IPS-18c (cell line): Measurements from ENCODE around the gene TSHZ1.
"Not testable (repeated sequence)": the region's sequence is repeated elsewhere in the genome, so short reads cannot be mapped to it uniquely, and the experiment has no call there.

Experiments
- H3K4me3 ChIP-seq: 2 replicates; pipeline ENCODE4 v1.7.0; 2013; ENCODE audit warnings: low read depth, mild to moderate bottlenecking, low read length, moderate library complexity; ENCODE audit not compliant: insufficient read depth
- H3K9me3 ChIP-seq: one replicate; pipeline ENCODE4 v1.6.1; 2013; ENCODE audit warnings: mild to moderate bottlenecking, low read length, moderate library complexity; ENCODE audit not compliant: control insufficient read depth, insufficient read depth

TSHZ1 gene

GRCh38 chr18:75176849-75177248 lies 33.7 kb upstream of the TSHZ1 start:
- H3K4me3 ChIP-seq = no peak overlapping the region
- no peaks in the 10 kb centered on the region for H3K9me3 ChIP-seq

GRCh38 chr18:75178376-75178775 lies 32.2 kb upstream of the TSHZ1 start:
- Histone ChIP-seq H3K4me3 (no peak overlapping the region), H3K9me3 (no peaks in the 10 kb centered on the region)

GRCh38 chr18:75179819-75180600 lies 30.6 kb upstream of the TSHZ1 start:
- H3K9me3 ChIP-seq = no peaks in the 10 kb centered on the region
- no peak overlapping the region for H3K4me3 ChIP-seq

GRCh38 chr18:75183524-75183923 lies 27.1 kb upstream of the TSHZ1 start:
- H3K9me3 ChIP-seq = no peaks in the 10 kb centered on the region
- no peak overlapping the region for H3K4me3 ChIP-seq

- H3K9me3 ChIP-seq = no peaks in the 10 kb centered on the region
- H3K4me3 ChIP-seq = no peak overlapping the region
Measured at GRCh38 chr18:75183973-75184493, 26.6 kb upstream of the TSHZ1 start.

- H3K9me3 ChIP-seq = no peaks in the 10 kb centered on the region
- H3K4me3 ChIP-seq = no peak overlapping the region; the same call in 1 of the 2 replicates
Measured at GRCh38 chr18:75185460-75185859, 25.1 kb upstream of the TSHZ1 start.

- not testable (repeated sequence) for H3K4me3 ChIP-seq, H3K9me3 ChIP-seq
Measured at GRCh38 chr18:75187702-75188101, 22.9 kb upstream of the TSHZ1 start.

GRCh38 chr18:75189696-75190095 lies 20.9 kb upstream of the TSHZ1 start:
- no peak overlapping the region for H3K4me3 ChIP-seq
- H3K9me3 ChIP-seq = no peaks in the 10 kb centered on the region

- H3K9me3 ChIP-seq = no peaks in the 10 kb centered on the region
- no peak overlapping the region for H3K4me3 ChIP-seq
Measured at GRCh38 chr18:75192899-75193298, 17.7 kb upstream of the TSHZ1 start.

- no peak overlapping the region for H3K4me3 ChIP-seq
- H3K9me3 ChIP-seq = no peaks in the 10 kb centered on the region
Measured at GRCh38 chr18:75198036-75198435, 12.6 kb upstream of the TSHZ1 start.

GRCh38 chr18:75199327-75199726 lies 11.3 kb upstream of the TSHZ1 start:
- peaks cover under 1% of the 10 kb centered on the region for H3K9me3 ChIP-seq
- H3K4me3 ChIP-seq = no peak overlapping the region

GRCh38 chr18:75200071-75200470 lies 10.5 kb upstream of the TSHZ1 start:
- H3K4me3 ChIP-seq = no peak overlapping the region
- peaks cover 3% of the 10 kb centered on the region for H3K9me3 ChIP-seq

GRCh38 chr18:75200605-75201280 lies 9.9 kb upstream of the TSHZ1 start:
- Histone ChIP-seq H3K4me3 (no peak overlapping the region), H3K9me3 (peaks cover 3% of the 10 kb centered on the region)

- H3K9me3 ChIP-seq = peaks cover 3% of the 10 kb centered on the region
- H3K4me3 ChIP-seq = no peak overlapping the region
Measured at GRCh38 chr18:75201282-75202270, 9.0 kb upstream of the TSHZ1 start.

GRCh38 chr18:75202696-75203365 lies 7.8 kb upstream of the TSHZ1 start:
- H3K9me3 ChIP-seq = peaks cover 3% of the 10 kb centered on the region
- no peak overlapping the region for H3K4me3 ChIP-seq

- Histone ChIP-seq H3K9me3 (peaks cover 3% of the 10 kb centered on the region), H3K4me3 (peak overlapping the region; percentile 51; the same call in 1 of the 2 replicates)
Measured at GRCh38 chr18:75203416-75204268, 7.0 kb upstream of the TSHZ1 start.
